SK-N-SH (cell line): ENCODE data around the gene MIEN1.
A peak's percentile ranks its signal among the peaks of the same experiment; 100 is the strongest.

Experiments used
- CHD2 ChIP-seq: fragments of 150-350 bp; IDR thresholded peaks from 2 replicates; pipeline ENCODE4 v1.6.1; 2018; ENCODE audit warnings: low read length; ENCODE audit not compliant: partially characterized antibody
- CTCF ChIP-seq: fragments of 200-600 bp; sonication (generic); IDR thresholded peaks from 2 replicates; pipeline ENCODE4 v1.6.1; 2017; ENCODE audit warnings: antibody characterized with exemption, mild to moderate bottlenecking, moderate library complexity
- EP300 ChIP-seq, 2 experiments: IDR thresholded peaks; 2 replicates each; pipeline versions ENCODE4 v1.4.0 to v1.6.1; 2012; ENCODE audit warnings: borderline replicate concordance in 1 of 2, low read depth in 1 of 2, low read length in 1 of 2
- MAX ChIP-seq: IDR thresholded peaks from 2 replicates; pipeline ENCODE4 v1.4.0; 2012; ENCODE audit warnings: low read depth
- POLR2AphosphoS5 ChIP-seq: IDR thresholded peaks from 2 replicates; pipeline ENCODE4 v1.6.1; 2012; ENCODE audit warnings: low read depth, low read length
- RAD21 ChIP-seq: IDR thresholded peaks from 2 replicates; pipeline ENCODE4 v1.6.1; 2012; ENCODE audit warnings: mild to moderate bottlenecking, low read length
- REST ChIP-seq: IDR thresholded peaks from 2 replicates; pipeline ENCODE4 v1.6.1; 2012; ENCODE audit warnings: mild to moderate bottlenecking, low read depth, low read length, moderate library complexity
- RFX5 ChIP-seq: IDR thresholded peaks from 2 replicates; pipeline ENCODE4 v1.6.1; 2012; ENCODE audit warnings: mild to moderate bottlenecking, improper control_type of control experiment, low read length
- TCF12 ChIP-seq: IDR thresholded peaks from 2 replicates; pipeline ENCODE4 v1.4.0; 2012

- TF ChIP-seq EP300 (IDR thresholded peaks at IDR 0.05; ENCODE audit: borderline replicate concordance in 1 of 2, low read depth in 1 of 2, low read length in 1 of 2) (no peak), CTCF (0 out of 2 replicates have a peak, but pooled peaks have one; percentile 8), MAX (no peak), CHD2 (no peak), RAD21 (no peak), REST (no peak), POLR2AphosphoS5 (no peak), TCF12 (no peak), RFX5 (no peak)
Measured at GRCh38 chr17:39744836-39745215, 14.5 kb upstream of the MIEN1 start.
